ENCODE results near the gene PDSS2.

PDSS2 gene

DNA sequence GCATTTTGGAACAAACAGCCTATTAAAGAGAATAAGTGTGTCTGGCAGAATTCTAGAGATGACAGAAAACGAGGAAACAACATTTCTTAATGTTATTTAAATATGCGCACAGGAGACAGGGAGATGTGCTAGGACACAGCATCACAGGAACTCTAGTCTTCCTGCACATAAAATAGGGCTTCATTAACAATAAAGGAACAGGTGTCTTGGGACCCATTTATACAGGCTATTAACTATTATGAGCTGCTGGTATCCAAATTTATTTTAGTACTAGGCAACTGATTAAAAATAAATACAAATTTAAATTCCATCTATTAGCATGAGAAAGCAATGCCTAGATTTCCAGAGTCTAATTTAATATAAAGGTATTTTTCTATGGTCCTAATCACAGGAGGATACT, 102.3 kb downstream of the PDSS2 start:
- no peak for DNase-seq

- no peak for DNase-seq
These were observed 103.7 kb downstream of the PDSS2 start for GRCh38 chr6:107355659-107356058.

- no peak for DNase-seq
These were observed 104.9 kb downstream of the PDSS2 start for GRCh38 chr6:107354451-107354850.

GRCh38 chr6:107353773-107354382, 105.5 kb downstream of the PDSS2 start:
- no peak for DNase-seq

GRCh38 chr6:107348224-107348623, 111.1 kb downstream of the PDSS2 start:
- DNase-seq = no peak

DNA sequence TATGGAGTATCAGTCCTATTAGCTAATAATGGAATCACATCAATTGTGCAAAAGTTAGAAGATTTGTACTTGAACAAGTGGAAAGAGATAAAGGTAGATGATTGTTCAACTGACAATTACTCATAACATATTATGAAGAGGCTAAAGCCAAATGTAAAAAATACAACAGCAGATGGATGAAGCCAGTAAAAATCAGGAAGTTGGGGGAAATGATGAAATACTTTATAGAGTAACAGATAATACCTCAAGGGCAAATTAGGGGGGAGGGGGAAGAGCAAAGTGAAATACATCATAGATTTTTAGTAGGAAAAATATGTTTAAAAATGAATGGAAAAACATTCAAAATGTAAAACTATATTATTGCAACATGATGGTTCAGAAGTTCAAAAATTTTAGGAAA, 114.0 kb downstream of the PDSS2 start:
- DNase-seq = no peak

DNA sequence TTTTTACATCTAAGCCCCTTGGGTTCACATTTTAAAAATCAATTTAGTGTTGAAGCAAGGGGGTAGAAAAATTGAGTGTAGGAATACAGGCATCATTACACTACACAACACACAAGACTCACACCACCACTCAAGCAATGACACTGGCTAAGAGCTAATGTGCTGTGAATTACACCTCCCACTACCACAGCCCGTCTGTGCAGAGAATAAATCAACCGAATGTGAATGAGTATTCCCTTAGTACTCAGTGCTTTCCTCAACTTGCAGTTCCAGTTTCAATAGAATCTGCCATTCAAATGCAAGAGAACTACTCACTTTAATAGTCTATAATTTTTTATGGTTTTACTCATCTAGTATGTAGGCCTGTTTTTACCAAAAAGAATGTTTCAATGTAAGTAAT, 114.4 kb downstream of the PDSS2 start:
- DNase-seq = no peak

- DNase-seq = no peak
These were observed 115.0 kb downstream of the PDSS2 start for GRCh38 chr6:107344383-107344782.

- no peak for DNase-seq
These were observed 117.2 kb downstream of the PDSS2 start for GRCh38 chr6:107342144-107342543.

DNA sequence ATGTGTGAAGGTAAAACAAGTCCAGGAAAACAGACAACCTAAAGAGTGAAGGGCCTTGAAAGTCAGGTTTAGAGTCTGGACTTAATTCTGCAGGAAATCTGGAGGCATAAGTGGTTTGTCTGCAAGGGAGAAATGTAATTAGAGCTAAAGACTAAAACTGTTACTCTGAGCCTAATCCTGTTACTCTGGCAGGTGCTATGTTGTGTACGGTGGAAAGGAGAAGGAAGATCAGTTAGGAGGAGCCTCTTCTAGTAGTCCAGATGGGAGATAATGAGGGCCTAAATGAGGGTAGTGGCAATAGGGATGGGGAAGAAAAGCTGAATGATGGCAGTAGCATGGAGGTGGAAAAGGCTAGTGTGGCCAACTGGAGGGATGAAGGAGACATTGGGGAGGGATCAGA, 118.5 kb downstream of the PDSS2 start:
- no peak for DNase-seq

GRCh38 chr6:107337191-107337741, 122.1 kb downstream of the PDSS2 start:
- DNase-seq = no peak

DNA sequence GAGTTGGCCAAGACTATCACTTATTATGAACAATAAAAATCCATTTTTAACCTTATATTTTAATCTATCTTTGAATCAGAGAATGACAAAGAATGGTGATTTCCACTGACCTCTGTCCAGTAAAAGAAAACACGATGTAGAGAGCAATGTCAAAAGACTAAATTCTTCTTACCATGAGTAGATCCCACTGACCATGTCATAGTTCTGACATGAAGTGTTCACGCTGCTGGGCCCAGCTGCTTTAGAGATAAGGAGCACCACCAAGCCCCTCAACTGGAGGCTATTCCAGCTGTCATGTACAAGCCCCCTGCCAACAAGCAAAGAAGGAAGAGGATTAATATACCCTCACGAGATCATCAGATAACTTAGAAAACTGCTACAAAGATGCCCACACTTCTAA, 125.3 kb downstream of the PDSS2 start:
- no peak for DNase-seq

DNA sequence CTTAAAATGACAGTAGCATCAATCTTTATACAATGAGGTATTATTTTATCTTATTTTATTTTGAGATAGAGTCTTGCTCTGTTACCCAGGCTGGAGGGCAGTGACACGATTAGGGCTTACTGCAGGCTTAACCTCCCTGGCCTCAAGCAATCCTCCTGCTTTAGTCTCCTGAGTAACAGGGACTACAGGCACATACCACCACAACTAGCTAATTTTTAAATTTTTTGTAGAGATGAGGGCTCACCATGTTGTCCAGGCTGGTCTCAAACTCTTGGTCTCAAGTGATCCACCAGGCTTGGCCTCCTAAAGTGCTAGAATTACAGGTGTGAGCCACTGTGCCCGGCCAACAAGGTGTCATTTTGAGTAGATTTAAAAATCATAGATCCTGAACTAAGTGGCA, 125.9 kb downstream of the PDSS2 start:
- DNase-seq = no peak

GRCh38 chr6:107331409-107332386, 127.7 kb downstream of the PDSS2 start:
- no peak for DNase-seq

GRCh38 chr6:107330168-107330567, 129.2 kb downstream of the PDSS2 start:
- no peak for DNase-seq

- DNase-seq = no peak
These were observed 130.1 kb downstream of the PDSS2 start for GRCh38 chr6:107329063-107329860.

- no peak for DNase-seq
These were observed 131.3 kb downstream of the PDSS2 start for GRCh38 chr6:107328081-107328480.

- DNase-seq = no peak
These were observed 136.1 kb downstream of the PDSS2 start for GRCh38 chr6:107323133-107323785.

GRCh38 chr6:107321793-107322192, 137.6 kb downstream of the PDSS2 start:
- no peak for DNase-seq

DNA sequence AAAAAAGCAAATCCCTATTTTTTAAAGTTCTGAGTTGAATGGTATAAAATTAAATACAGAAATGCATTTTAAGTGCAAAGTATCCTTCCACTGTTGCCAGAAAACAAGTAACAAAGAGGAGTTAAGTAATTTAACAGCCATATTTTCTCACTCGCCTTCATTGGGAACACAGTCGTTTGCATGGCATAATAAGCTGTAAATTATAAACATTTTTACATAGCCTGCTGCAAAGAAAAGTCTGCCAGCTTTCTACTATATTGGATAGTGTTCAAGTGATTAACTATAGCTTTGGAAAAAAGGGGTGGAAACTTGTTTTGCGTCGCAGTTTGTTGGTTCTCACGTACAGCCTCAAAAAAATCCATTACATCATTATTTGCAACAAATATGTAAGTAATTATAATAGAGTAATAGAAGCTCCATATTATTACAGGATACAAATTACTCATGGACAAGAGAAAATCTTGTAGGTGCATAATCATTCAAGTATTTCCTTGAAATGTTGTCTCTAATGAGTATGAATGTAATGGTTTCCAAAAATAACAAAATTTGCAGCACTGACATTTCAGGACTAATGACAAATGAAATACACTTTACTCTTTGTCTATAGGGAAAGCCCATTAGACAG, 139.3 kb downstream of the PDSS2 start:
- no peak for DNase-seq

- peak; percentile 17 for DNase-seq
These were observed 141.1 kb downstream of the PDSS2 start for GRCh38 chr6:107318100-107318736.

DNA sequence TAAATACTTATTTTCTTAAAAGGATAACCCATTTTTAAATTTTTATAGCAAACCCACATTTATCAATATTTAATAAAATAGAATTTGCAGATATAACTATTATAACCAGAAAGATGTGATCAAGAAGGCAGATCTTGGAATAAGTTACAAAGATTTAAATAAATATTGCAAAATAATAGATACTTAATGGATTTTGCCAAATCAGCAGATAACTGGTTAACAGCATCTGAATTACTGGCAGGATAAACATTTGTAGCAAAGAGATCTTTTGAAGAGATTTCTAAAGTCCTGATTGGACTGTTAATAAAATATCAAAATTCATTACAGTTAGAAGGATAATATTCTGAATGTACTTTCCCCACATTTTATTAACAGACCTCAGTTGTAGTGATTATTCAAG, 144.2 kb downstream of the PDSS2 start:
- DNase-seq = no peak

All from CD4-positive, alpha-beta T cell treated with Interleukin-6 for 4 hours (primary cell).